Stimulated activated memory B cell treated with anti-CD40 and anti-IgM and Interleukin-4, amounts not matched to agents 10 μg/mL and 1 μg/mL and 100 μg/mL, for 72 hours (primary cell): ENCODE measurements around the gene ZDHHC4.
A peak's percentile ranks its signal among the peaks of the same experiment; 100 is the strongest.

Experiments used
- ATAC-seq: fragments of 150-1000 bp; cut with Tn5 transposase; 2 replicates; pipeline ENCODE4 v1.10.0; 2021
- H3K27ac Mint-ChIP-seq: one replicate; pipeline ENCODE4 v1.8.0; 2022; ENCODE audit warnings: mild to moderate bottlenecking, mixed read lengths
- H3K27me3 Mint-ChIP-seq: one replicate; pipeline ENCODE4 v1.8.0; 2022; ENCODE audit warnings: mixed read lengths
- H3K36me3 Mint-ChIP-seq: one replicate; pipeline ENCODE4 v1.8.0; 2022; ENCODE audit warnings: mixed read lengths
- H3K4me1 Mint-ChIP-seq: one replicate; pipeline ENCODE4 v1.8.0; 2022; ENCODE audit warnings: mixed read lengths
- H3K4me3 Mint-ChIP-seq: one replicate; pipeline ENCODE4 v1.8.0; 2022; ENCODE audit warnings: mild to moderate bottlenecking, moderate library complexity, mixed read lengths
- H3K9me3 Mint-ChIP-seq: one replicate; pipeline ENCODE4 v1.8.0; 2022; ENCODE audit warnings: mixed read lengths

Gene ZDHHC4

DNA sequence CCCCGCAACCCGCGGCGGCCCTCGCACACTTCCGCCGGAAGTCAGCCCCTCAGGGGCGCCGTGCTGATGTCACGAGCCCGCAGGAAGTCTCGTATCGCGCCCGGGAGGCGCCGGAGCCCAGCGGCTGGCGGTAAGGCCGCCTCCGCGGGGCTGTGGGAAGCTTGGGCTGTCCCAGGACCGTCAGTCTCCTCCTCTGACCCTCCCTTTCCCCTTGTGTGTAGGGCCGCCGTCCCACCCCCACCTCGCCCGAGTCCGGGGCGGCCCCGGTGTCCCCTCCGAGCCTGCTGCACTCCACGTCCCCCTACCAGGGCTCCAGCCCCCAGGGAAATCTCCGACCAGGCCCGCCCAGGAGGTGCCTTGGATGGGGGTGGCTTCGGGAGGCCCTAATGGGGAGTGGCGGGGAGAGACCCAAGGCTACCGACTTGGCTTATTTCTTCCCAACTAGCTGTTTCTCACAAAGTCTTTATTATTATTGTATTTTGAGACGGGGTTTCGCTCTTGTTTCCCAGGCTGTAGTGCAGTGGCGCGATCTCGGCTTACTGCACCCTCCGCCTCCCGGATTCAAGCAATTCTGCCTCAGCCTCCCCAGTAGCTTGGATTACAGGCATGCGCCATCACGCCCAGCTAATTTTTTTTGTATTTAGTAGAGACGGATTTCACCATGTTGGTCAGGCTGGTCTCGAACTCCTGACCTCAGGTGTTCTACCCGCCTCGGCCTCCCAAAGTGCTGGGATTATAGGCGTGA, at the start of gene ZDHHC4:
Gene ZDHHC4, plus strand, starts transcription at position 86 of the 745 bp plus-strand sequence. CDS start 3,108 bp downstream, outside the sequence.
- peak; percentile 97 for ATAC-seq
- peaks cover 6% of the 10 kb centered on the region for H3K27me3 Mint-ChIP-seq
- peaks cover 34% of the 10 kb centered on the region for H3K36me3 Mint-ChIP-seq
- H3K4me1 Mint-ChIP-seq, result peaks cover 43% of the 10 kb centered on the region
- H3K9me3 Mint-ChIP-seq, result no peaks in the 10 kb centered on the region
- H3K4me3 Mint-ChIP-seq, result peak within 1 kb of the TSS; percentile 92
- H3K27ac Mint-ChIP-seq, result peak within 1 kb of the TSS; percentile 91

DNA sequence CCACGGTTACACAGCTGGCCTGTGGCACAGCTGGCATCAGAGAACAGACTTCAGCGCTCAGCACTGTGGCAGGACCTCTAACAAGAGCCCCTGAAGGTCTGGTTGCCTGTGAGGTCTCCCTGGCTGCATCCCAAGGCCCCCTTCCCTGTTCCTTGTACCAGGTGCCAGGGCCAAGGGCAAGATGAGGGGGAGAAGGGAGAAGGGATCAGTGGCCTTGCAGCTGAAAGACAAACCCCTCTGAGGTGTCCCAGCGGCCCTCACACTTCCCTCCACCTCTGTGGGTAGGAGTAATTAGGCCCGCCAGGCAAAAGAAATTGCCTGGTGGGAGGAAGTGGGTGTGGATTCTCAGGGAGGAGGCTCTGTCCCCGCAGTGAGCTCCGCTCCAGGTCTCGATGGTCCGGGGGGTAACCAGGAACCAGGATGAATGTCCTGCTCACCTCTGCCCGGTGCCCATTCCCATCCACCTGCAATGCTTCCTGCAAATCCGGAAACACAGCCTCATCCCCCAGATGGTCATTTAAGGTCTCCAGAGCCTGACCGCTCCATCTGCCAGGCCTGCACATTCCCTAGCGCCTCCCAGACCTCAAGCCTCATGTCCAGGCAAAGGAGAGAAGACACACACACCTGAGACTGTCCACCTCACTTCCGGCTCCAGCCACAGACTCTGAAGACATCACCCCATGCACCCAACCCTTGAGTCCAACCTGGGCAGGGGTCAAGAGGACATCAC, 48.7 kb upstream of the ZDHHC4 start:
- H3K36me3 Mint-ChIP-seq, result no peaks in the 10 kb centered on the region
- no peaks in the 10 kb centered on the region for H3K9me3 Mint-ChIP-seq
- no peak for ATAC-seq
- peaks cover 72% of the 10 kb centered on the region for H3K27me3 Mint-ChIP-seq
- no peak overlapping the region for H3K27ac Mint-ChIP-seq
- no peak overlapping the region for H3K4me3 Mint-ChIP-seq
- H3K4me1 Mint-ChIP-seq, result peaks cover 42% of the 10 kb centered on the region

DNA sequence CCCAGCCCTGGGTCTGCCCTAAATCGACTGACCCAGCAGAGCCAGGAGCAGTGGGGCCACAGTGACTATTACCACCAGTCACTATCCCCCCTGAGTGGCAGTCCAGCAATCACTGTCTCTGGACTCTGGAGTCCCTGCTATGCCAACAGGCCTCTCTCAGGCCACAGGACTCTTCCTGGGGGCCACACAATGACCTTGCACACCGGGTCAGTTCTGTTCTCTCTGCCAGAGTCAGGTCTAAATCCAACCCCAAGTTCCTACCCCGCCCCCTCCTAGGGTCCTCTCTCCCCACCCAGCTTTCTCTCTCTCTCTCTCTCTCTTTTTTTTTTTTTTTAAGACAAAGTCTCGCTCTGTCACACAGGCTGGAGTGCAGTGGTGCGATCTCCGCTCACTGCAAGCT, 47.6 kb upstream of the ZDHHC4 start:
- H3K36me3 Mint-ChIP-seq, result no peaks in the 10 kb centered on the region
- H3K27me3 Mint-ChIP-seq, result peaks cover 63% of the 10 kb centered on the region
- peak overlapping the region; percentile 55 for H3K27ac Mint-ChIP-seq
- H3K4me1 Mint-ChIP-seq, result peaks cover 49% of the 10 kb centered on the region
- no peak for ATAC-seq
- H3K4me3 Mint-ChIP-seq, result peak overlapping the region; percentile 77
- H3K9me3 Mint-ChIP-seq, result no peaks in the 10 kb centered on the region

DNA sequence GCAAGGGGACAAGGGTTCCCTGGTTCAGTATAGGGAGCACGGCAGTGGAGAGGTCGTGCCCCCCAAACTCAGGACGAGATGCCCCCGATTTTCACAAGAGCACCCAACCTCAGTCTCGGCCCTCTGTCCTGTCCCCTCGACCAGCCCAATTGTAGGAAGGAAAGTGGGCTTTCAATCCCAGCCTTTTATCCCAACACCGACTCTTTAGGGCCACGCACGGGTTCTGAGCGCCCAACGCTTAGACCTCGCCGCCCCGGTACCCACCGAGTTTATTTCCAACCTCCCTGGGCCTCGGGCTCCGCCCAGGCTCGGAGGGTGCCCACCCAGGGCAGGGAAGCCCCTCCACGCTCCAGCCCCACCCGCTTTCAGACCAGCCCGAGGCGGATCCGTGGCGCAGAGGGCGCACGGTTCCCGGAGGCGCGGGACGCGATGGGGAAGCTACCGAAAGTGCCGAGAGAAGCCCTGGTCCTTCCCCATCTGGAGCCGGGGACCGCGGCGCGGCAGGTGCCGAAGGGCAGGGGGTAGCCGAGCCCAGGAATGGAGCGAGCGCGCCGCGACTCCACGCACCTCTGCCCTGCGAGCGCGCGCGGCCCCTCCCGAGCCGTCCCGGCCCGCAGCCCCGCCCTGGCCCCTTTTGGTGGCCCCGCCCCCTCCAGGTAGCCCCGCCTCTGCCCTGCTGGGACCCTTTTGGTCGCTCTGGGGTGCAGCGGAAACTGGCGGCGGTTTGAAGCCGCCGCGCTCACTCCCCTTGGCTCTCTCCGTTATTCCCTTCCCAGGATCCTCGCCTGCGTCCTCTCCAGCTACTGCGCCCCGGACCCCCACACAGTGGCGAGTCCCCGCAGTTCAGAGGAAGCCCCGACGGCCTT, 46.4 kb upstream of the ZDHHC4 start:
- Mint-ChIP-seq H3K27ac (peak overlapping the region; percentile 55), H3K4me1 (peaks cover 49% of the 10 kb centered on the region), H3K36me3 (no peaks in the 10 kb centered on the region), H3K9me3 (no peaks in the 10 kb centered on the region), H3K4me3 (peak overlapping the region; percentile 77), H3K27me3 (peaks cover 74% of the 10 kb centered on the region)
- peak; percentile 82 for ATAC-seq

DNA sequence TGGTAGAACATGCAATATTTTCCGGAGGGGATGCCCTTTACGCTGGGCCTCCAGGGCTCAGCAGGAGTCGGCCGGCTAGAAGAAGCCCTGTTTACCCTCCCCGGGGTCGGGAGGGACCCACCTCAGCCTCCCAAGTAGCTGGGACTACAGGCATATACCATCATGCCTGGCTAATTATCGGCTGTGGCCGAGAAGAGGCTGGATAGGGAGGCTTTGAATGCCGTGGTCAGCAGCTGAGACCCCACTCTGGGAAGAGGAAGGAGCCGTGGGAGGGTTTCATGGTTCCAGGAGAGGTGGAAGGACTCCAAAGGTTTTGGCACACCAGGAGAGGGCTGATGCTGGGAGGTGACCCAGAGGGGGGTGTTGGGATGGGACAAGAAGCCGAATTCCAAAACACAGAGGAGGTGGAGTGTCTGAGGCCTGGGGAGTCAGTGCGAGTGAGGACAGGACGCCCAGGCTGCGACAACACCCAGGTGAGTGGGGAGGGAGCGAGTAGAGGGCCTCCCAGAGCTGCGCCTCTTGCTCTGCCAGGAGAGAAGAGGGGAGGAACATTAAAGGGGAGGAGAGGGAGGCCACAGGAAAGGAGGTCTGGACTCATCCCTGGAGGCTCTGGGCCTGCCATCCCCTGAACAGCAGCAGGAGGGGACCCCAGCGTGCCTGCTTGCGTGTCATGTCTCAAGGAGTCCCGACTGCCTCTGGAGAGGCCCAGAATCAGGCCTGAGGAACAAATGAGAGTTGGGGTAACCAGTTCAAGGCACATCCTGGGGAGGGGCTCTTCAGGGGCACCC, 45.6 kb upstream of the ZDHHC4 start:
- Mint-ChIP-seq H3K4me3 (peak overlapping the region; percentile 77), H3K27me3 (peaks cover 75% of the 10 kb centered on the region), H3K36me3 (no peaks in the 10 kb centered on the region), H3K4me1 (peaks cover 48% of the 10 kb centered on the region), H3K27ac (peak overlapping the region; percentile 55), H3K9me3 (no peaks in the 10 kb centered on the region)
- no peak for ATAC-seq

DNA sequence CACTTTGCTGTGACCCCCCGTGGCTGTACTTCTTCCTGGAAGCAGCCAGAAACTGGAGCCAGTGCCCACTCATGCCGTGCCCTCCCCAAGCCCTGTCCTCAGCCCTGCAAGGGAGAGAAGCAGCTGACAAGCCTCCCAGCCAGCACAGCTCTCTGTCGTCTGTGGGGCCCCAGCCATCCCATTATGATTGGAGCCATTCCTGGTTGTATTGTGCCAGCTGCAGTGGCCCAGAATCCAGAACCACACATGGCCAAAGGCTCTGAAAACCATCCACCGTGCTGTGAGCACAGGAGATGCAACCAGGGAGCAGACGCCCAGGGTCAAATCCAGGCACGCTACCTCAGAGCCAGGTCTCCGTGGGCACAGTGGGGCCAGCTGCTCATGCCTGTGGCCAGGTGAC, 44.7 kb upstream of the ZDHHC4 start:
- Mint-ChIP-seq H3K27ac (no peak overlapping the region), H3K36me3 (no peaks in the 10 kb centered on the region), H3K27me3 (peaks cover 67% of the 10 kb centered on the region), H3K4me1 (peaks cover 40% of the 10 kb centered on the region), H3K4me3 (no peak overlapping the region), H3K9me3 (no peaks in the 10 kb centered on the region)
- no peak for ATAC-seq

DNA sequence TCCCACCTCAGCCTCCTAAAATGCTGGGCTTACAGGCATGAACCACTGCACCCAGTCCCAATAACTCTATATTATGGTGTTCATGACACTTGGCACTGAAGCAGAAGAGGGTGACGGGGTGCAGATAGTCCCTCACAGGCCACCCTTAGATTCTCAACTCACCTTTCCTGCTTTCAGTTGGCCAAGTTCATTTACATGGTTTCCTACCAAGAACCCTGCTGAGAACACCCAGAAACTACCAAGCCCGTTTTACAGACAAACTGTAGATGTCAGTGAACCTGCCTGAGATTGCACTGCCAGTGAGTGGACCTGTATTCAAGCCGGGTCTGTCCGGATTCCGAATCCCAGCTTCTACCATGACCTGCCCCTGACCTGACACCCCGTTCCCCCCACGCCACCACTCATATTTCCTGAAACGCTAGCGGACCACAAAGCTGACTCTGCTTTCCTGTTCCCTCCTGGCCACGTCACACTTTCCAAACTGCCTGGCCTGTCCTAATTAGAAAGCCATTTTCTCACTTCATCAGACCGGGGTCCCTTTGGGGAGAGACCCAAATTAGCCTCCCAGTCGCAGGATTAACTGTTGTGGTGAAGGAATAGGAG, 43.3 kb upstream of the ZDHHC4 start:
- Mint-ChIP-seq H3K36me3 (no peaks in the 10 kb centered on the region), H3K4me3 (peak overlapping the region; percentile 28), H3K27ac (peak overlapping the region; percentile 20), H3K9me3 (no peaks in the 10 kb centered on the region), H3K4me1 (peaks cover 39% of the 10 kb centered on the region), H3K27me3 (peaks cover 67% of the 10 kb centered on the region)
- ATAC-seq, result no peak

DNA sequence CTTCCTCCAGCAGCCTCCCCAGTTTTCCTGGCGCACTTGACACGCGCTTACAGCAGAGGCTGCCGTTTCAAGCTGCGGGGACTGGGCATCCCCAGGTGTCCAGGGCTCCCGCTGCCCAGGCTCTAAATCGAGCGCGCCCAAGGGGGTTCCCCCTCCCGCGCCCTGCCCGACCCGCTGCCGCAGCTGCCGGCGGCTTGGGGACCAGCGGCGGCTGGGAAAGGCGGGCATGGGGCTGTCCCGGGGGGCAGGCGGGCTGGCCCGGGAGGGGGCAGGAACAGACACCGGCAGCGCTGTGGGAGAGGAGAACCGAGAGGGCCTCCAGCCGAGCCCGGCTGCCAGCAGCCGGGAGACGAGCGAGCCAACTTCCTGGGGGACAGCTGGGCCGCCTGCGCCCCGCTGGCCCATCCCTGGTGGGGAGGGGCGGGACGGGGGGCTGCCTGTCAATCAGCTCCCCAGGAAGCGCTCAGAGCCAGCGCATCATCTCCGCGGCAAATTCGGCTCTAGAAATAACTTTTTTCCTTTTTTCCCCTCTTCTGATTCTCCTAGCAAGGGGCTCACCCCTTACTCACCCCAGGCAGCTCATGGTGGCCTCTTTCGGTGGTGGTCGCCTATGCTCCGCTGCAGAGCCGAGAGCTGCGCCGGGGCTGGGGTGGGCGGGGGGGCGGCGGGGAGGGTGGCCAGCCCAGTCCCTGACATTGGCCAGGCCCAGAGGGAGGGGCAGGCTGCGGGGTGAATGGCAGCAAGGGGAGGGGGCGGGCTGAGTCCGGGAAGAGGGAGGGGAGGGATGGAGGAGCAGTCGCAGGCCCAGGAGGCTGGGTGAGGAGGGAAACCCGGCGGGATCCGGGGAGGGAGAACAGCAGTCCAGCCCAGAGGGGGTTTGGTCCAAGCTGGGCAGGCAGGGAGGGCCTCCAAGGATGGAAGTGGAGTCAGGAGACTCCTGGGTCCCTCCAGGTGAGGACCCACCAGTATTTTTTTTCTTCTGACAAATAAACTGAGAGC, 40.7 kb upstream of the ZDHHC4 start:
- Mint-ChIP-seq H3K4me3 (no peak overlapping the region), H3K4me1 (peaks cover 19% of the 10 kb centered on the region), H3K27me3 (peaks cover 54% of the 10 kb centered on the region), H3K36me3 (no peaks in the 10 kb centered on the region), H3K9me3 (no peaks in the 10 kb centered on the region), H3K27ac (no peak overlapping the region)
- ATAC-seq, result no peak

DNA sequence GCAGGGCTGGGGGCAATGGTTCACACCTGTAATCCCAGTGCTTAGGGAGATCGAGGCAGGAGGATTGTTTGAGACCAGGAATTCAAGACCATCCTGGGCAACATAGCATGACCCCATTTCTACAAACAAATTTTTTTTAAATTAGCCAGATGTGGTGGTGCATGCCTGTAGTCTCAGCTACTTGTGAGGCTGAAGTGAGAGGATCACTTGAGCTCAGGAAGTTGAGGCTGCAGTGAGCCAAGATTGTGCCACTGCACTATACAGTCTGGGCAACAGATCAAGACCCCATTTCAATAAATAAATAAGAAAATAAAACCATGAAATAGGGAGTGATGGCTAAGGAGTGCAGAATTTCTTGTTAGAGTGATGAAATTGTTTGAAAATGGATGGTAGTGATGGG, 34.9 kb upstream of the ZDHHC4 start:
- no peak for ATAC-seq
- Mint-ChIP-seq H3K4me3 (no peak overlapping the region), H3K27ac (no peak overlapping the region), H3K4me1 (peaks cover 11% of the 10 kb centered on the region), H3K36me3 (no peaks in the 10 kb centered on the region), H3K27me3 (peaks cover 58% of the 10 kb centered on the region), H3K9me3 (no peaks in the 10 kb centered on the region)

DNA sequence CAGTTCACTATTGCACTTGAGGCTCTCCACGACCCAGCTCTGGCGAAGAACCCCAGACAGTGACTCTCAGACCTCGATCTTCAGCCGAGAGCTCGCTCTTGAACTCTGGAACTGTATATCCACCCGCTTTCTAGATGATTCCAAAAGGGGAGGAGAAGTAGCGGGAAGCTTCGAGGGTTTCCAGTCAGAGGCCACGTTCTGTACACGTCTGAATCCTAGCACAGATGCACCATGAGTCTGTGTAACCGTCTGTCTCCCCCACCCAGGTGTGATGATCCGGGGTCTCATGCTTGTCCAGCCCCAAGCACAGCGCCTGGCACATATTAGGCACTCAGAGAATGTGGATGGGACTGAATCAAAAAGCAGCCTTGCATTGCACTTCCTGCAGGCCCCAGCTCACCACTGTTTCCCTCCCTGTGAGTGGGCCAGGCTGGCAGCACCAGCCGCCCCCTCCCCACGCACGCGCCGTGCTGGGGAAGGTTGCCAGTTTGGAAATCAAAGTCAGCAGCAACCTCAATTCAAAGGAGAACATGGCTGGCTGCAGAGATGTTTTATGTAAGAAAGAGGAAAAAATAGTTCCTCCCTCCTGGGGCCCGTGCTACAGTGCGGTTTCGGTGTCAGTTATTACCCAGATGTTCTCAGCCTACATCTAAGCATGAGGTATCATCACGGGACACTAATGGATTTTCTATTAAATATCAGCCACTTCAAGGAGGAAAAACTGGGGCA, 31.7 kb upstream of the ZDHHC4 start:
- peaks cover 31% of the 10 kb centered on the region for H3K27me3 Mint-ChIP-seq
- H3K4me1 Mint-ChIP-seq, result peaks cover 11% of the 10 kb centered on the region
- H3K9me3 Mint-ChIP-seq, result no peaks in the 10 kb centered on the region
- no peak overlapping the region for H3K27ac Mint-ChIP-seq
- ATAC-seq, result no peak
- H3K4me3 Mint-ChIP-seq, result no peak overlapping the region
- no peaks in the 10 kb centered on the region for H3K36me3 Mint-ChIP-seq

DNA sequence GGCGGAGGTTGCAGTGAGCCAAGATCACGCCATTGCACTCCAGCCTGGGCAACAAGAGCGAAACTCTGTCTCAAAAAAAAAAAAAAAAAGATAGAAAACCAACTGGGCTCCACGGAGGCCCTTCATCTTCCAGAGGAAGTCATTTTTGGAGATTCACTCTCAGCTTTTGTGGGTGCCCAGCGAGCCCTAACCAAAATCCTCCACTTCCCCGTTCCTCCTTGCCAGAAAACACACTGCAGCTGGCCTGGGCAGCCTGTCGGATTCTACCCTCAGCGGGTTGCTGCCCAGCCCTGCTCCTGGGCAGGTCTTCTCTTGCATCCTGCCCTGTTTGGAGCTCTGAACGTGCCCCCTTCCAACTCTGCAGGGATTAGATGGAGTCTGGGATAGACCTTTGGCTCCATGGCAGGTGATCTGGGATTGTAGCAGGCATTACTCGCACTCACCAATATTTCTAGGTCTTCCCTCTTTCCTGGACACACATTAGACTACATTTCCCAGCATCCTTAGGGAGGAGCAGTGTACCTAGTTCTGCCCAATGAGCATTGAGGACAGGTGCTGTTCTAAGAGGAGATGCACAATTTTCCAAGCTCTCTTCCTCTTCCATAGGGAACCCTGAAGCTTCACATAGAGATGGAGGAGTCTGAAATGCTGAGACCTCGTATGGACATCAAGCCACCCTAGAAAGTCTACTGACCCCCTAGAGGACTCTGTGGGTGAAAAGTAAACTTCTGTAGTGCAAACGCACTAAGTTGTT, 30.6 kb upstream of the ZDHHC4 start:
- peaks cover 31% of the 10 kb centered on the region for H3K27me3 Mint-ChIP-seq
- no peaks in the 10 kb centered on the region for H3K36me3 Mint-ChIP-seq
- ATAC-seq, result no peak
- no peak overlapping the region for H3K4me3 Mint-ChIP-seq
- H3K4me1 Mint-ChIP-seq, result peaks cover 11% of the 10 kb centered on the region
- H3K27ac Mint-ChIP-seq, result no peak overlapping the region
- H3K9me3 Mint-ChIP-seq, result no peaks in the 10 kb centered on the region

DNA sequence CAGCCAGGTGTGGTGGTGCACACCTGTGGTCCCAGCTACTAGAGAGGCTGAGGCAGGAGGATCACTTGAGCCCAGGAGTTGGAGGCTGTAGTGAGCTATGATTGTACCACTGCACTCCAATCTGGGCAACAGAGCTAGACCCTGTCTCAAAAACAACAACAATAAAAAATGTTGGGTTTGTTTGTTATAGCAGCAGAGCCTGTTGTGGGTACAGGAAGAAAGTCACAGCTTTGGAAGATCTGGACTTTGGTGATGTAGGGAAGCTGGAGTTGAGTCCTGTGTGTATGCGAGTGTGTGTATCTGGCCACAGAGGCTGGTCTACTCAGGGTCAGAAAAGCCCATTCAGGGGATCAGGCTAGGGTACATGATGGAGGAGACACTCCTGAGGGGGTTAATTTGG, 29.9 kb upstream of the ZDHHC4 start:
- no peaks in the 10 kb centered on the region for H3K9me3 Mint-ChIP-seq
- H3K36me3 Mint-ChIP-seq, result no peaks in the 10 kb centered on the region
- no peak for ATAC-seq
- peaks cover 31% of the 10 kb centered on the region for H3K27me3 Mint-ChIP-seq
- H3K4me3 Mint-ChIP-seq, result no peak overlapping the region
- H3K27ac Mint-ChIP-seq, result no peak overlapping the region
- H3K4me1 Mint-ChIP-seq, result peaks cover 11% of the 10 kb centered on the region
